NCI-H1105 treated with DMSO at 0.1 percent for 48 hours (cell line): Measurements from ENCODE around the gene HSP90AA1.
"Not testable (repeated sequence)": the region's sequence is repeated elsewhere in the genome, so short reads cannot be mapped to it uniquely, and the experiment has no call there.

ENCODE experiments used
- DNase-seq: peaks from one replicate; lab custom pipeline; 2025; lab: John Stamatoyannopoulos, UW

The HSP90AA1 gene

GRCh38 chr14:102086972-102087761, at the start of gene HSP90AA1:
Gene HSP90AA1 (minus strand): TSS chr14:102087044. CDS start chr14:102086378, 666 bp downstream.
- peak; percentile 91 for DNase-seq

GRCh38 chr14:102135456-102135855, 48.6 kb upstream of the HSP90AA1 start:
- not testable (repeated sequence) for DNase-seq

GRCh38 chr14:102134719-102135118, 47.9 kb upstream of the HSP90AA1 start:
- DNase-seq, result not testable (repeated sequence)

- DNase-seq, result not testable (repeated sequence)
Measured at GRCh38 chr14:102134021-102134420, 47.2 kb upstream of the HSP90AA1 start.

- no peak for DNase-seq
Measured at GRCh38 chr14:102131741-102132140, 44.9 kb upstream of the HSP90AA1 start.

- DNase-seq, result no peak
Measured at GRCh38 chr14:102126807-102127455, 40.1 kb upstream of the HSP90AA1 start.

GRCh38 chr14:102125546-102125945, 38.7 kb upstream of the HSP90AA1 start:
- DNase-seq, result no peak

- no peak for DNase-seq
Measured at GRCh38 chr14:102124419-102124818, 37.6 kb upstream of the HSP90AA1 start.

GRCh38 chr14:102121567-102121966, 34.7 kb upstream of the HSP90AA1 start:
- no peak for DNase-seq

- DNase-seq, result no peak
Measured at GRCh38 chr14:102120888-102121287, 34.0 kb upstream of the HSP90AA1 start.

GRCh38 chr14:102117852-102118251, 31.0 kb upstream of the HSP90AA1 start:
- DNase-seq, result no peak

GRCh38 chr14:102116361-102117180, 29.7 kb upstream of the HSP90AA1 start:
- no peak for DNase-seq

- no peak for DNase-seq
Measured at GRCh38 chr14:102111101-102111500, 24.3 kb upstream of the HSP90AA1 start.

- not testable (repeated sequence) for DNase-seq
Measured at GRCh38 chr14:102109332-102109731, 22.5 kb upstream of the HSP90AA1 start.

- DNase-seq, result no peak
Measured at GRCh38 chr14:102105369-102105768, 18.5 kb upstream of the HSP90AA1 start.

- DNase-seq, result no peak
Measured at GRCh38 chr14:102103062-102103695, 16.3 kb upstream of the HSP90AA1 start.

- DNase-seq, result no peak
Measured at GRCh38 chr14:102097441-102098135, 10.7 kb upstream of the HSP90AA1 start.

GRCh38 chr14:102096569-102097188, 9.8 kb upstream of the HSP90AA1 start:
- DNase-seq, result peak; percentile 86

- no peak for DNase-seq
Measured at GRCh38 chr14:102095871-102096568, 9.2 kb upstream of the HSP90AA1 start.

- no peak for DNase-seq
Measured at GRCh38 chr14:102095231-102095870, 8.5 kb upstream of the HSP90AA1 start.
